DND-41 (cell line): ENCODE results near the gene CENPP.

Source experiments
- EZH2 ChIP-seq: IDR thresholded peaks from 3 replicates; pipeline ENCODE4 v1.6.1; 2012; ENCODE audit warnings: borderline replicate concordance, low read depth, mild to moderate bottlenecking, moderate library complexity, low read length, inconsistent platforms; ENCODE audit not compliant: severe bottlenecking
- TF ChIP-seq, protein P1 (sequence below): IDR thresholded peaks from 2 replicates; pipeline ENCODE4 v1.5.1; 2012; ENCODE audit warnings: borderline replicate concordance, low read length, moderate library complexity, mild to moderate bottlenecking; ENCODE audit not compliant: poor library complexity, severe bottlenecking; ENCODE audit errors: extremely low read depth

DNA sequence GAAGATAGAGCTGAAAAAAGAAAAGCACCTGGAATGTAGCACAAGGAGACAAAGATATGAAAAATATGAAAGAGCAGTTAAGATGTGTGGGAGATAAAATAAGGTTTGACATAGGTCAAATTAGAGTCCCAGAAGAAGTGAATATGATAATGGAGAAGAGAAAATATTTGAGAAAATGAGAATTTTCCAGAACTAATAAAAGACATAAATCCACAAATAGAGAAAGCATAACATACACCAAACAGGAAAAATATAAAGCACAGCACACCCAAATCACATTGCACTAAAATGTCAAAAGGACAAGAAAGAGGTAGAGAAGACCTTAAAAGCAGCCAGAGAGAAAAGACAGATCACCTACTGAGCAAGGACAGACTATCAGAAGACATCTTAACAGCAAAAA, 300.7 kb downstream of the CENPP start:
- TF ChIP-seq, protein P1, sequence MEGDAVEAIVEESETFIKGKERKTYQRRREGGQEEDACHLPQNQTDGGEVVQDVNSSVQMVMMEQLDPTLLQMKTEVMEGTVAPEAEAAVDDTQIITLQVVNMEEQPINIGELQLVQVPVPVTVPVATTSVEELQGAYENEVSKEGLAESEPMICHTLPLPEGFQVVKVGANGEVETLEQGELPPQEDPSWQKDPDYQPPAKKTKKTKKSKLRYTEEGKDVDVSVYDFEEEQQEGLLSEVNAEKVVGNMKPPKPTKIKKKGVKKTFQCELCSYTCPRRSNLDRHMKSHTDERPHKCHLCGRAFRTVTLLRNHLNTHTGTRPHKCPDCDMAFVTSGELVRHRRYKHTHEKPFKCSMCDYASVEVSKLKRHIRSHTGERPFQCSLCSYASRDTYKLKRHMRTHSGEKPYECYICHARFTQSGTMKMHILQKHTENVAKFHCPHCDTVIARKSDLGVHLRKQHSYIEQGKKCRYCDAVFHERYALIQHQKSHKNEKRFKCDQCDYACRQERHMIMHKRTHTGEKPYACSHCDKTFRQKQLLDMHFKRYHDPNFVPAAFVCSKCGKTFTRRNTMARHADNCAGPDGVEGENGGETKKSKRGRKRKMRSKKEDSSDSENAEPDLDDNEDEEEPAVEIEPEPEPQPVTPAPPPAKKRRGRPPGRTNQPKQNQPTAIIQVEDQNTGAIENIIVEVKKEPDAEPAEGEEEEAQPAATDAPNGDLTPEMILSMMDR, result no peak
- no peak for TF ChIP-seq EZH2
